ENCODE results near the gene DENND4C.

Gene DENND4C

GRCh38 chr9:19270421-19270949 lies 40.0 kb downstream of the DENND4C start:
- no peak for DNase-seq

GRCh38 chr9:19271081-19271480 lies 40.6 kb downstream of the DENND4C start:
- no peak for DNase-seq

GRCh38 chr9:19281801-19282200 lies 51.3 kb downstream of the DENND4C start:
- DNase-seq, result no peak

GRCh38 chr9:19283072-19283710 lies 52.7 kb downstream of the DENND4C start:
- no peak for DNase-seq

- no peak for DNase-seq
These were observed 54.2 kb downstream of the DENND4C start for GRCh38 chr9:19284729-19285128.

GRCh38 chr9:19286634-19287188 lies 56.2 kb downstream of the DENND4C start:
- DNase-seq, result peak; percentile 13

- DNase-seq, result no peak
These were observed 57.6 kb downstream of the DENND4C start for GRCh38 chr9:19288081-19288480.

GRCh38 chr9:19290103-19290502 lies 59.6 kb downstream of the DENND4C start:
- no peak for DNase-seq

- DNase-seq, result no peak
These were observed 63.7 kb downstream of the DENND4C start for GRCh38 chr9:19294219-19294618.

GRCh38 chr9:19298436-19299000 lies 68.0 kb downstream of the DENND4C start:
- no peak for DNase-seq

- DNase-seq, result no peak
These were observed 72.7 kb downstream of the DENND4C start for GRCh38 chr9:19303216-19303615.

GRCh38 chr9:19306568-19306967 lies 76.1 kb downstream of the DENND4C start:
- DNase-seq, result no peak

GRCh38 chr9:19310246-19310645 lies 79.8 kb downstream of the DENND4C start:
- DNase-seq, result no peak

GRCh38 chr9:19313573-19313972 lies 83.1 kb downstream of the DENND4C start:
- no peak for DNase-seq

- no peak for DNase-seq
These were observed 90.0 kb downstream of the DENND4C start for GRCh38 chr9:19320495-19320894.

GRCh38 chr9:19331877-19332276 lies 101.4 kb downstream of the DENND4C start:
- DNase-seq, result peak; percentile 3

- DNase-seq, result no peak
These were observed 105.7 kb downstream of the DENND4C start for GRCh38 chr9:19336166-19336565.

GRCh38 chr9:19342947-19343346 lies 112.5 kb downstream of the DENND4C start:
- no peak for DNase-seq

GRCh38 chr9:19358701-19359100 lies 128.2 kb downstream of the DENND4C start:
- no peak for DNase-seq

- DNase-seq, result no peak
These were observed 138.6 kb downstream of the DENND4C start for GRCh38 chr9:19369107-19369506.

- DNase-seq, result no peak
These were observed 141.4 kb downstream of the DENND4C start for GRCh38 chr9:19371942-19372341.

- no peak for DNase-seq
These were observed 142.1 kb downstream of the DENND4C start for GRCh38 chr9:19372567-19372966.

- no peak for DNase-seq
These were observed 143.0 kb downstream of the DENND4C start for GRCh38 chr9:19373527-19373926.

GRCh38 chr9:19375538-19375937 lies 145.0 kb downstream of the DENND4C start:
- no peak for DNase-seq

- DNase-seq, result no peak
These were observed 146.4 kb downstream of the DENND4C start for GRCh38 chr9:19376931-19377330.
